GM10266 (cell line): ENCODE data around the gene KANSL1.

Source experiments
- DNase-seq: peaks from one replicate; pipeline ENCODE4 v3.0.0; 2012; ENCODE audit errors: extremely low spot score
- CTCF ChIP-seq: IDR thresholded peaks from 2 replicates; pipeline ENCODE4 v1.5.1; 2012; ENCODE audit warnings: mild to moderate bottlenecking, low read depth; ENCODE audit not compliant: control insufficient read depth, insufficient read depth; ENCODE audit errors: missing control alignments

Gene KANSL1

GRCh38 chr17:45989759-45990158 is 203.5 kb downstream of the KANSL1 start:
- no peak for DNase-seq
- no peak for TF ChIP-seq CTCF

- no peak for TF ChIP-seq CTCF
Observed at GRCh38 chr17:45987706-45988105, 205.5 kb downstream of the KANSL1 start.

GRCh38 chr17:45986056-45986455 is 207.2 kb downstream of the KANSL1 start:
- TF ChIP-seq CTCF, result no peak
- no peak for DNase-seq

More at GRCh38 chr17:45987706-45988105, 205.5 kb downstream of the KANSL1 start:
- no peak for DNase-seq

GRCh38 chr17:45985447-45985846 is 207.8 kb downstream of the KANSL1 start:
- no peak for TF ChIP-seq CTCF
- DNase-seq, result no peak

- TF ChIP-seq CTCF, result no peak
- DNase-seq, result no peak
Observed at GRCh38 chr17:45984368-45984767, 208.9 kb downstream of the KANSL1 start.

- no peak for TF ChIP-seq CTCF
- no peak for DNase-seq
Observed at GRCh38 chr17:45983614-45984310, 209.5 kb downstream of the KANSL1 start.

- TF ChIP-seq CTCF, result no peak
Observed at GRCh38 chr17:45982791-45983613, 210.2 kb downstream of the KANSL1 start.

More at GRCh38 chr17:45982791-45983613, 210.2 kb downstream of the KANSL1 start:
- DNase-seq, result no peak
